ENCODE data around the gene MRPS27.

- TF ChIP-seq POLR2A (IDR thresholded peaks at IDR 0.05): no peak
- TF ChIP-seq CTCF (IDR thresholded peaks at IDR 0.05): no peak
Observed at GRCh38 chr5:72179816-72180440, 140.1 kb downstream of the MRPS27 start.

Measured in Peyer's patch (tissue), 4 donors.